GM21528 (cell line): ENCODE data around the gene LMO7.

Experiments
- ATAC-seq: cut with Tn5 transposase; IDR thresholded peaks from one replicate; pipeline ENCODE4 v1.9.1; 2021; ENCODE audit warnings: mild to moderate bottlenecking, moderate library complexity; ENCODE audit not compliant: unreplicated experiment, low FRiP score

LMO7 gene

GRCh38 chr13:75635828-75636435 lies at the start of gene LMO7:
LMO7 (plus strand) TSS chr13:75636330; CDS start chr13:75636658, 328 bp downstream.
- ATAC-seq: peak; percentile 73

GRCh38 chr13:75587679-75588078 lies 48.5 kb upstream of the LMO7 start:
- ATAC-seq: no peak

GRCh38 chr13:75596657-75597182 lies 39.4 kb upstream of the LMO7 start:
- no peak for ATAC-seq

GRCh38 chr13:75600371-75600770 lies 35.8 kb upstream of the LMO7 start:
- ATAC-seq: no peak

GRCh38 chr13:75603038-75603437 lies 33.1 kb upstream of the LMO7 start:
- ATAC-seq: no peak

GRCh38 chr13:75607447-75607846 lies 28.7 kb upstream of the LMO7 start:
- ATAC-seq: no peak

- no peak for ATAC-seq
Observed at GRCh38 chr13:75610466-75610865, 25.7 kb upstream of the LMO7 start.

- no peak for ATAC-seq
Observed at GRCh38 chr13:75612354-75612753, 23.8 kb upstream of the LMO7 start.

- ATAC-seq: no peak
Observed at GRCh38 chr13:75617230-75617629, 18.9 kb upstream of the LMO7 start.

- no peak for ATAC-seq
Observed at GRCh38 chr13:75618308-75618707, 17.8 kb upstream of the LMO7 start.

GRCh38 chr13:75620020-75620419 lies 16.1 kb upstream of the LMO7 start:
- no peak for ATAC-seq

GRCh38 chr13:75621147-75621546 lies 15.0 kb upstream of the LMO7 start:
- no peak for ATAC-seq

- ATAC-seq: no peak
Observed at GRCh38 chr13:75628801-75629200, 7.3 kb upstream of the LMO7 start.

GRCh38 chr13:75633285-75633684 lies 2.8 kb upstream of the LMO7 start:
- ATAC-seq: no peak

- ATAC-seq: no peak
Observed at GRCh38 chr13:75635101-75635827, 866 bp upstream of the LMO7 start.

- peak; percentile 66 for ATAC-seq
Observed at GRCh38 chr13:75636436-75637180, 478 bp downstream of the LMO7 start.

GRCh38 chr13:75637181-75637750 lies 1.1 kb downstream of the LMO7 start:
- no peak for ATAC-seq

- ATAC-seq: no peak
Observed at GRCh38 chr13:75639454-75639853, 3.3 kb downstream of the LMO7 start.

GRCh38 chr13:75641026-75641425 lies 4.9 kb downstream of the LMO7 start:
- ATAC-seq: no peak

GRCh38 chr13:75643182-75643581 lies 7.1 kb downstream of the LMO7 start:
- ATAC-seq: no peak

- no peak for ATAC-seq
Observed at GRCh38 chr13:75643693-75644092, 7.6 kb downstream of the LMO7 start.
